HEK293 (cell line): Measurements from ENCODE around the gene MCU.
A peak's percentile ranks its signal among the peaks of the same experiment; 100 is the strongest.

Experiments
- CTCF ChIA-PET: fragments of 350-600 bp; formaldehyde crosslinking; extraction: SDS; loops from one replicate; lab custom pipeline; 2021; ENCODE audit warnings: antibody characterized with exemption; lab: Yijun Ruan, JAX
- POLR2A ChIA-PET: fragments of 300-600 bp; formaldehyde crosslinking; extraction: SDS; loops from one replicate; lab custom pipeline; 2020; ENCODE audit warnings: antibody characterized with exemption, inconsistent platforms; lab: Yijun Ruan, JAX
- H3K27ac ChIP-seq: fragments of 200-500 bp; sonication (Bioruptor generic); 2 replicates; pipeline ENCODE4 v1.5.1; 2014; ENCODE audit warnings: low read depth, low read length, control low read depth, inconsistent platforms; ENCODE audit errors: extremely low read depth
- H3K36me3 ChIP-seq, 2 experiments: fragments of 200-500 bp in 1 of 2; sonication (Bioruptor generic) in 1 of 2; 1 replicate in 1 of 2; 2 replicates in 1 of 2; pipeline ENCODE4 v1.5.1; 2014 to 2017; ENCODE audit warnings: inconsistent platforms in 2 of 2, low read length in 2 of 2; ENCODE audit not compliant: control insufficient read depth in 2 of 2, insufficient read depth in 1 of 2
- H3K4me1 ChIP-seq: fragments of 200-500 bp; sonication (Bioruptor generic); 2 replicates; pipeline ENCODE4 v1.5.1; 2014; ENCODE audit warnings: mild to moderate bottlenecking, low read length, inconsistent platforms; ENCODE audit not compliant: control insufficient read depth, insufficient read depth
- H3K4me3 ChIP-seq: 2 replicates; pipeline ENCODE4 v1.5.1; 2011; ENCODE audit warnings: low read depth, mild to moderate bottlenecking, control low read depth, low read length, moderate library complexity
- H3K9me3 ChIP-seq: fragments of 200-500 bp; sonication (Bioruptor generic); 2 replicates; pipeline ENCODE4 v1.5.1; 2014; ENCODE audit warnings: low read depth, low read length, inconsistent platforms; ENCODE audit not compliant: control insufficient read depth, insufficient read depth
- BCL11A ChIP-seq: fragments of 450-650 bp; formaldehyde crosslinking; IDR thresholded peaks from 2 replicates; pipeline ENCODE4 v1.5.1; 2016; ENCODE audit warnings: low read depth, missing biosample characterization, missing genetic modification characterization
- BCL11B ChIP-seq: fragments of 450-650 bp; formaldehyde crosslinking; IDR thresholded peaks from 2 replicates; pipeline ENCODE4 v1.5.1; 2016; ENCODE audit warnings: low read depth, missing biosample characterization, missing genetic modification characterization
- GLIS2 ChIP-seq: fragments of 450-650 bp; formaldehyde crosslinking; IDR thresholded peaks from 2 replicates; pipeline ENCODE4 v1.5.1; 2016; ENCODE audit warnings: missing biosample characterization, missing genetic modification characterization
- HIC1 ChIP-seq: fragments of 450-650 bp; formaldehyde crosslinking; IDR thresholded peaks from 2 replicates; pipeline ENCODE4 v1.5.1; 2016; ENCODE audit warnings: missing biosample characterization, missing genetic modification characterization
- INSM2 ChIP-seq: fragments of 450-650 bp; formaldehyde crosslinking; IDR thresholded peaks from 2 replicates; pipeline ENCODE4 v1.5.1; 2016; ENCODE audit warnings: missing biosample characterization, missing genetic modification characterization
- KLF16 ChIP-seq: fragments of 450-650 bp; formaldehyde crosslinking; IDR thresholded peaks from 2 replicates; pipeline ENCODE4 v1.5.1; 2017; ENCODE audit warnings: missing biosample characterization, missing genetic modification characterization
- OSR2 ChIP-seq: fragments of 450-650 bp; formaldehyde crosslinking; IDR thresholded peaks from 2 replicates; pipeline ENCODE4 v1.5.1; 2016; ENCODE audit warnings: missing biosample characterization, missing genetic modification characterization
- OVOL3 ChIP-seq: fragments of 450-650 bp; formaldehyde crosslinking; IDR thresholded peaks from 2 replicates; pipeline ENCODE4 v1.5.1; 2016; ENCODE audit warnings: missing biosample characterization, missing genetic modification characterization
- PRDM1 ChIP-seq: fragments of 450-650 bp; formaldehyde crosslinking; IDR thresholded peaks from 2 replicates; pipeline ENCODE4; 2016; ENCODE audit warnings: missing biosample characterization, missing genetic modification characterization
- WT1 ChIP-seq: fragments of 450-650 bp; formaldehyde crosslinking; IDR thresholded peaks from 2 replicates; pipeline ENCODE4 v1.5.1; 2016; ENCODE audit warnings: missing biosample characterization, missing genetic modification characterization
- ZBTB1 ChIP-seq: fragments of 450-650 bp; formaldehyde crosslinking; IDR thresholded peaks from 2 replicates; pipeline ENCODE4 v1.5.1; 2016; ENCODE audit warnings: missing biosample characterization, missing genetic modification characterization
- ZBTB21 ChIP-seq: fragments of 450-650 bp; formaldehyde crosslinking; IDR thresholded peaks from 2 replicates; pipeline ENCODE4 v1.5.1; 2017; ENCODE audit warnings: missing biosample characterization, missing genetic modification characterization
- ZEB2 ChIP-seq: fragments of 450-650 bp; formaldehyde crosslinking; IDR thresholded peaks from 2 replicates; pipeline ENCODE4 v1.5.1; 2016; ENCODE audit warnings: missing biosample characterization, missing genetic modification characterization
- ZNF10 ChIP-seq: fragments of 450-650 bp; formaldehyde crosslinking; IDR thresholded peaks from 2 replicates; pipeline ENCODE4 v1.5.1; 2017; ENCODE audit warnings: missing biosample characterization, missing genetic modification characterization
- ZNF138 ChIP-seq: fragments of 450-650 bp; formaldehyde crosslinking; IDR thresholded peaks from 2 replicates; pipeline ENCODE4 v1.5.1; 2016; ENCODE audit warnings: missing biosample characterization, missing genetic modification characterization, borderline replicate concordance
- ZNF2 ChIP-seq: fragments of 450-650 bp; formaldehyde crosslinking; IDR thresholded peaks from 2 replicates; pipeline ENCODE4 v1.5.1; 2016; ENCODE audit warnings: missing biosample characterization, missing genetic modification characterization
- ZNF266 ChIP-seq: fragments of 450-650 bp; formaldehyde crosslinking; IDR thresholded peaks from 2 replicates; pipeline ENCODE4 v1.5.1; 2016; ENCODE audit warnings: missing biosample characterization, missing genetic modification characterization, low read depth
- ZNF335 ChIP-seq: fragments of 450-650 bp; formaldehyde crosslinking; conservative IDR thresholded peaks from 2 replicates; pipeline ENCODE4 v1.5.1; 2016; ENCODE audit warnings: missing biosample characterization, missing genetic modification characterization
- ZNF394 ChIP-seq: fragments of 450-650 bp; formaldehyde crosslinking; IDR thresholded peaks from 2 replicates; pipeline ENCODE4 v1.5.1; 2016; ENCODE audit warnings: missing biosample characterization, missing genetic modification characterization, mild to moderate bottlenecking, moderate library complexity, borderline replicate concordance
- ZNF426 ChIP-seq: fragments of 450-650 bp; formaldehyde crosslinking; IDR thresholded peaks from 2 replicates; pipeline ENCODE4 v1.5.1; 2017; ENCODE audit warnings: missing biosample characterization, missing genetic modification characterization, mild to moderate bottlenecking, inconsistent platforms, moderate library complexity
- ZNF514 ChIP-seq: fragments of 450-650 bp; formaldehyde crosslinking; IDR thresholded peaks from 2 replicates; pipeline ENCODE4 v1.5.1; 2016; ENCODE audit warnings: missing biosample characterization, missing genetic modification characterization
- ZNF596 ChIP-seq: fragments of 450-650 bp; IDR thresholded peaks from 2 replicates; pipeline ENCODE4 v1.5.0; 2018; ENCODE audit warnings: missing biosample characterization, mild to moderate bottlenecking, missing genetic modification characterization, moderate library complexity
- ZNF600 ChIP-seq: fragments of 450-650 bp; formaldehyde crosslinking; IDR thresholded peaks from 2 replicates; pipeline ENCODE4 v1.5.1; 2016; ENCODE audit warnings: missing biosample characterization, missing genetic modification characterization
- ZNF621 ChIP-seq: fragments of 450-650 bp; formaldehyde crosslinking; IDR thresholded peaks from 2 replicates; pipeline ENCODE4 v1.5.1; 2017; ENCODE audit warnings: missing biosample characterization, missing genetic modification characterization
- ZNF626 ChIP-seq: fragments of 450-650 bp; sonication (Bioruptor Pico); formaldehyde crosslinking; IDR thresholded peaks from 2 replicates; pipeline ENCODE4 v1.5.1; 2018; ENCODE audit warnings: missing biosample characterization, missing genetic modification characterization, inconsistent platforms
- ZNF629 ChIP-seq: fragments of 450-650 bp; formaldehyde crosslinking; IDR thresholded peaks from 2 replicates; pipeline ENCODE4 v1.5.1; 2017; ENCODE audit warnings: missing biosample characterization, missing genetic modification characterization
- ZNF843 ChIP-seq: fragments of 450-650 bp; formaldehyde crosslinking; IDR thresholded peaks from 2 replicates; pipeline ENCODE4 v1.5.1; 2016; ENCODE audit warnings: missing biosample characterization, missing genetic modification characterization
- TF ChIP-seq, protein P1 (sequence below): fragments of 450-650 bp; IDR thresholded peaks from 2 replicates; pipeline ENCODE4 v1.5.1; 2018; ENCODE audit warnings: missing biosample characterization, mild to moderate bottlenecking, missing genetic modification characterization
- TF ChIP-seq, protein P2 (sequence below): fragments of 450-650 bp; formaldehyde crosslinking; IDR thresholded peaks from 2 replicates; pipeline ENCODE4 v1.5.1; 2017; ENCODE audit warnings: missing biosample characterization, missing genetic modification characterization

MCU gene

GRCh38 chr10:72802332-72802731, 110.4 kb downstream of the MCU start (continued):
- TF ChIP-seq ZNF621 (tag by site-specific recombination) (no peak), OVOL3 (tag by site-specific recombination) (no peak), ZNF335 (tag by site-specific recombination) (0 out of 2 replicates have a peak, but pooled peaks have one; percentile 8), BCL11A (tag by site-specific recombination) (0 out of 2 replicates have a peak, but pooled peaks have one; percentile 47), ZNF843 (tag by site-specific recombination) (peak; percentile 57; the same call in 1 of the 2 replicates), ZNF596 (no peak)

DNA sequence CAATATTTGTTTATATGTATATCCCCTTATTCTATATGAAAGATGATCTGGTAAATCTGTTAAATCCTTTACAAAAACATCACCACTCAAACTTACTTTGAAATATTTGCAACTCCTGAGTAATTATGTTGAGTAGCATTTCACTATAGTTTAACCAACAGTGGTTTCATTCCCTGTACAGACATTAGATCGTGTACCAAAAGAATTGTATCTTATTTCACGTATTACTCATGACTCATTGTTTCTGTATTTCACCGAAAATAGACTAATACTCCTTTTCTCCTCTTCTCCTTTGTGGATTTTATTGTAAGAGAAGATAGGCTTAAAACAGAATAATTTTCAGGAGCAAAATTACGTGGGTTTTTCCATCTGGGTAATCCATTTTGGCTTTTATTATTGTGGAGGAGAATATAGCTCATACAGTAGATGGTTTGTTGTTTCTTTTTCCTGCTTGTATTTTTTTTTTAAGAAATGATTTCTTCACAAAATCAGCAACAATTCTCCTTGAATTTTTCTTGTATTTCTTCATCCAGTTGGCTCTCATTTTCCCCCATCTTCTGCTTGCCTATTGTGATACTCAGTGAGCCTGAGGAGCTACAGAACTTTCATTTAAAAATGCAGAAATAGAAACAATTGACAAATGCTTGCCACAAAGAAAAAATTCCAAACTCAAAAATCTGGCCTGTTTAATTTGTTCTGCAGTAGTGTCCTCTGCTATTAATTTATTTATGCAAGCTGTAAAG, 111.0 kb downstream of the MCU start:
- no peak overlapping the region for H3K4me3 ChIP-seq
- POLR2A ChIA-PET = no interaction called here
- TF ChIP-seq KLF16 (tag by site-specific recombination) = no peak
- TF ChIP-seq, protein P1, sequence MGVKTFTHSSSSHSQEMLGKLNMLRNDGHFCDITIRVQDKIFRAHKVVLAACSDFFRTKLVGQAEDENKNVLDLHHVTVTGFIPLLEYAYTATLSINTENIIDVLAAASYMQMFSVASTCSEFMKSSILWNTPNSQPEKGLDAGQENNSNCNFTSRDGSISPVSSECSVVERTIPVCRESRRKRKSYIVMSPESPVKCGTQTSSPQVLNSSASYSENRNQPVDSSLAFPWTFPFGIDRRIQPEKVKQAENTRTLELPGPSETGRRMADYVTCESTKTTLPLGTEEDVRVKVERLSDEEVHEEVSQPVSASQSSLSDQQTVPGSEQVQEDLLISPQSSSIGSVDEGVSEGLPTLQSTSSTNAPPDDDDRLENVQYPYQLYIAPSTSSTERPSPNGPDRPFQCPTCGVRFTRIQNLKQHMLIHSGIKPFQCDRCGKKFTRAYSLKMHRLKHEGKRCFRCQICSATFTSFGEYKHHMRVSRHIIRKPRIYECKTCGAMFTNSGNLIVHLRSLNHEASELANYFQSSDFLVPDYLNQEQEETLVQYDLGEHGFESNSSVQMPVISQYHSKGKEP (tag by site-specific recombination) = peak; percentile 22; the same call in 1 of the 2 replicates
- TF ChIP-seq ZNF266 (tag by site-specific recombination) = no peak
- TF ChIP-seq ZNF426 (tag by site-specific recombination) = no peak
- TF ChIP-seq ZNF629 (tag by site-specific recombination) = peak; percentile 66; the same call in 1 of the 2 replicates
- TF ChIP-seq INSM2 = peak; percentile 82
- TF ChIP-seq ZNF394 = peak; percentile 10; the same call in 1 of the 2 replicates
- TF ChIP-seq OSR2 = peak; percentile 74; the same call in 1 of the 2 replicates
- no peak for TF ChIP-seq ZNF138 (tag by site-specific recombination)
- TF ChIP-seq, protein P2, sequence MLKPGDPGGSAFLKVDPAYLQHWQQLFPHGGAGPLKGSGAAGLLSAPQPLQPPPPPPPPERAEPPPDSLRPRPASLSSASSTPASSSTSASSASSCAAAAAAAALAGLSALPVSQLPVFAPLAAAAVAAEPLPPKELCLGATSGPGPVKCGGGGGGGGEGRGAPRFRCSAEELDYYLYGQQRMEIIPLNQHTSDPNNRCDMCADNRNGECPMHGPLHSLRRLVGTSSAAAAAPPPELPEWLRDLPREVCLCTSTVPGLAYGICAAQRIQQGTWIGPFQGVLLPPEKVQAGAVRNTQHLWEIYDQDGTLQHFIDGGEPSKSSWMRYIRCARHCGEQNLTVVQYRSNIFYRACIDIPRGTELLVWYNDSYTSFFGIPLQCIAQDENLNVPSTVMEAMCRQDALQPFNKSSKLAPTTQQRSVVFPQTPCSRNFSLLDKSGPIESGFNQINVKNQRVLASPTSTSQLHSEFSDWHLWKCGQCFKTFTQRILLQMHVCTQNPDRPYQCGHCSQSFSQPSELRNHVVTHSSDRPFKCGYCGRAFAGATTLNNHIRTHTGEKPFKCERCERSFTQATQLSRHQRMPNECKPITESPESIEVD (tag by site-specific recombination) = peak; percentile 100
- no peak for TF ChIP-seq ZNF626
- TF ChIP-seq ZNF600 (tag by site-specific recombination) = no peak
- TF ChIP-seq HIC1 = peak; percentile 42; the same call in 1 of the 2 replicates
- TF ChIP-seq ZNF2 = peak; percentile 70; the same call in 1 of the 2 replicates
- no peak; the same call in 1 of the 2 replicates for TF ChIP-seq OVOL3 (tag by site-specific recombination)
- no peak for TF ChIP-seq GLIS2 (tag by site-specific recombination)
- peak; percentile 28; the same call in 1 of the 2 replicates for TF ChIP-seq ZNF10 (tag by site-specific recombination)
- TF ChIP-seq ZBTB1 = no peak
- peak; percentile 79 for TF ChIP-seq WT1 (tag by site-specific recombination)
- TF ChIP-seq PRDM1 (tag by site-specific recombination) = peak; percentile 69
- TF ChIP-seq ZBTB21 = no peak
- TF ChIP-seq ZNF514 (tag by site-specific recombination) = no peak
- no peak for TF ChIP-seq BCL11B (tag by site-specific recombination)
- peak; percentile 77 for TF ChIP-seq ZEB2 (tag by site-specific recombination)

More for the DNA sequence above, 111.0 kb downstream of the MCU start:
- Histone ChIP-seq H3K36me3 (no peaks in the 10 kb centered on the region), H3K4me1 (peaks cover 34% of the 10 kb centered on the region), H3K9me3 (no peaks in the 10 kb centered on the region), H3K27ac (peak overlapping the region; percentile 5; the same call in 1 of the 2 replicates)
- CTCF ChIA-PET = interaction anchor here (0.6 to 0.8 kb wide), 2 partner anchors 115 to 133 kb away, joined by 3 to 5 read pairs; no protein-coding TSS in a partner anchor
